ENCODE data around the gene BLVRB. TPM values are rescaled to one million over a fixed set of nuclear protein-coding genes. Genes with fewer than 3 reads are reported as not detected.

Gene BLVRB
- total RNA-seq: 10 to 100 TPM; 14.6 to 17.7 TPM

DNA sequence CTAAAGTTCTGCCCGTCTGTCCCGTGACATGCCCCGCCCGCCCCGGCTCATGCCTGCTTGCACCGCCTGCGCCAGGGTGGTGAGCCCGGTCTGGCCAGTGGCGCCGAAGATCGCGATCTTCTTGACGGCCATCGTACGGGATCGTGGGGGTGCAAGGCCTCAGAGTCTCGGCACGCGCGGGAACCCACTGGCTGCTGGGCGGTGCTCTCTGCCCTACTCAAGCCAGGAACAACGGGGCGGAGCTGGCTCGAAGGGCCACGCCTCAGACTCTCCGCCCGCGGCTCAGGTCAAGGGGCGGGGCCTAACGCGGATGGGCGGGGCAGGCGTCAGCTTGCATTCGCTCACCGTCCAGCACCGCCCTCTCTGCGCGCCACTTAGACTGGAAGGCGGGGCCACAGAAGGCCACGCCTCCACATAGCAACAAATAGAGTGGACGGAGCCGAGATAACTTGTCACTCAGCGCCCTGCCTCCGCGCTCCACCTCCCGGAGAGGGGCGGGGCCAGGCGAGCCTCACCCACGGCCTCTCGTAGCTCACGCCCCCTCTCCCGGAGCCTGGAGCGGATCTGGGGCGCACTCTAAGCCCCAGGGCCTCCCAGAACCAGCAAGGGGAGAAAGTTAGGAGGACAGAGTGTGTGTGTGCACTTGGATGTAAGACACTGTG is at the start of gene BLVRB:
BLVRB (minus strand) TSS at position 189 of the 662 bp plus-strand sequence; CDS start at position 132, 57 bp downstream.

GRCh38 chr19:40466985-40467734 is 1.6 kb upstream of the BLVRB start, which contains the start of gene SPTBN4:
Gene SPTBN4, plus strand, starts transcription at chr19:40467001. Its CDS starts 5,621 bp downstream, at chr19:40472622.

DNA sequence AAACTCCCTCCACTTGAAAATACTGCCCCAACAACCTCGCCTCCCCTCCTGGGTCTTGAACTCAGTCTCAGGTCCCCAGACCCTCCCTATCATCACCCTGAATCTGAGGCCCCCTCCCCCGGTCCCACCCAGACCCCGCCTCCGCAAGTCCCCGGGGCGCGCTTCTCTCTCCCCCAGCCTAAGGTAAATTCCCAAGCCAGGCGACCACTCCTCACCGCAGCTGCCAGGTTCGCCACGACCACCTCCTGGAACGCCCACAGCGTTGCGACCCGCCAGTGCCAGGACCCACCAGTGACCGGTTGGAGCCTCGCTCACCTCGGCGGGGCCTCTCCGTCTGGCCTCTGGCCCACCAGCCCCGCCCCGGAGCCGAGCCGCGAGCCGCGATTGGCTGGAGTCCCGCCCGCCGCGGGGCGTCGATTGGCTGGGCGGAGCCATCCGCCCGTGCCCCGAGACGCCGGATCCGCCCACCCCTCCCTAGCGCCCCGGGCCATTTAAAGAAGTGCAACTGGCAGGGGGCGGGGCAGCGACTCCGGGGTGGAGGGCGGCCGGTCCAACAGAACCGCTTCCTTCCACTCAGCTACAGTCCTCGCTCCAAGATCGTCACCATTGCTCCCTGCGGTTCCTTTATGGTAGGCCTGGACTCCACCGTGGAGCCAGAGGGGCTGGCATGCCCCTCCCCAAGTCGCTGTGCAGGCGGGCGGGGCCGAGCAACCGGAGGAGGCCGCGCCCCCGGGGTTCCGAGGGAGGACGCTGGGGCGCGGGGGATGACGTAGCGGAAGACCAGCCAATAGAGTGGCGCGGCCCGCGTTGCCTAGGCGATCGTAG is 21.3 kb downstream of the BLVRB start, which contains the start of gene SERTAD3:
SERTAD3 (minus strand) TSS at position 336 of the 825 bp plus-strand sequence. CDS start 2,255 bp downstream, outside the sequence.

DNA sequence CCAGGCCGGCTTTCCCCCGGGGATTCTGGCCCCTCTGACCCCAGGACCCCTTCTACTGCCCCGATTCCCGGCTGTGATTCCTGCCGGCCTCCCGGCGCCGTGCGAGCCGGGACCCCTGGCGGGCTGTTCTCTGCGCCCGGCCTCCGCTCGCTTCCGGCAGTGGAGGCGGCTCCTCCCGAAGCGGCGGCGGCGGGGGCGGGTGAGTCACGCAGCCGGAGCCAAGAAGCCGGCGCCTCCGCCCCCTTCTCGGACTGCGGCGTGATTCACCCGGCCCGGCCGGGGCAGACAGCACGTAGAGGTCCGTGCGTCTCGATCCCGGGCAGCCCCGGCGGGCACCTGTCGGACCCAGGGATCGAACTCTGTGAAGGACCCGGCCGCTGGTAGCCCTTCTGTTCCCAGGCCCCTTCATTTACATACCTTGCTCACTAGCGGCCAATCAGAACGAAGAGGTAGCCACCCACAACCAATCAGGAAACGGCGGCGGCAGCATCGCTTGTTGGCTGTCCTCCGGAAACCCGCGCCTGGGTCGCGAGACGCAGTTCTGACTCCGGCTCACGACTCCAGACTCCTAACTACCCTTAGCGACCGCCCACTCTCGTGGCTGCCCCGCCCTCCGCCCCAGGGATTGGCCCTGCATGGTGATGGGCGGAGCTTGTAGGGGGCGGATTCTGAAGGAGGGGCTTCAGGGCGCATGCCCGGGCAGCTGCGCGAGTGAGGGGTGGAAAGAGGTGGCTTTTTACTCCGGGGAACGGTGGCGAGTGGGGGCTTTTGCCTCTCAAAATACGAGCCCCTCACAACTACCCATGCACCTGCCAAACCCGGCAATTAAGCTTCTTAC is 39.9 kb downstream of the BLVRB start, which contains the start of gene SERTAD1:
SERTAD1 (minus strand) TSS at position 543 of the 838 bp plus-strand sequence. CDS start 2,446 bp downstream, outside the sequence.

DNA sequence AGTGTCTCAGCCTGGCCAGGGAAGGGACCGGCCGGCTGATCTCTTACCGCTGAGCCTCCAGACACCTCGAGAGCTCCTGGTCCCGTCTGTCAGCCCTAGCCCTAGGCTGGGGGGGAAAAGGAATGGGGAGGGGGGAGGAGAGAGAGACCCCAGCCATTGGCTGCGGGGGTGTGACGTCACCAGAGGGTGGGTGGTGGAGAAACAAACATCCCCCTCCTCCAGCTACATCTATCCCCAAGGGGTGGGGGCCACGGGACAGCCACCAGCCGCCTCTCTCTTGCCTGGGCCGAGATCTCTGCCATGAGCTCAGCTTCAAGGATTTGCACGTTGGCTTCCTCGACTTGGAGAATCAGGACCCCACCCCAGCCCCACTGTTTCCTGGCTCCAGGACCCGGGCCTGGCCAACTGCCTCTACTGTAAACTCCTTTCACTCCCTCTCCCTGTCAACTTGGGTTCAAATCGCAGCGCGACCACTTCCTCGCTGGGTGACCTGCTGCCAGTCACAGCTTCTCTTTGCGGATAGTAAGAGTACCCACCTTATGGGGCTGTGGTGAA is 52.2 kb downstream of the BLVRB start, which contains the start of gene PRX:
PRX (minus strand) TSS at position 88 of the 555 bp plus-strand sequence. CDS start 5,446 bp downstream, outside the sequence.

Other genes with a start within 250 kb of the BLVRB start
- not detected for gene TTC9B, start 247.4 kb downstream of the BLVRB start, total RNA-seq
- under 1 TPM in 1 of 2 experiments, not detected in 1; 0.19 TPM for gene CCNP, start 239.1 kb downstream of the BLVRB start, total RNA-seq
- 100 to 1,000 TPM; 139 to 151 TPM for gene AKT2, start 180.4 kb downstream of the BLVRB start, total RNA-seq
- 10 to 100 TPM; 17.9 to 18.0 TPM for gene C19orf47, start 117.3 kb downstream of the BLVRB start, total RNA-seq
- gene PLD3, start 117.0 kb downstream of the BLVRB start, total RNA-seq: 10 to 100 TPM; 79.6 to 85.5 TPM
- not detected for gene HIPK4, start 75.6 kb downstream of the BLVRB start, total RNA-seq
- 1 to 10 TPM; 1.3 to 1.4 TPM for gene PRX, start 52.4 kb downstream of the BLVRB start, total RNA-seq
- gene SERTAD1, start 39.8 kb downstream of the BLVRB start, total RNA-seq: 1 to 10 TPM; 8.7 to 9.0 TPM
- gene SERTAD3, start 21.4 kb downstream of the BLVRB start, total RNA-seq: 10 to 100 TPM; 12.0 to 13.9 TPM
- gene SPTBN4, start 1.3 kb upstream of the BLVRB start, total RNA-seq: under 1 TPM; 0.10 to 0.40 TPM
- gene SHKBP1, start 111.1 kb upstream of the BLVRB start, total RNA-seq: 100 to 1,000 TPM; 110 to 119 TPM
- 10 to 100 TPM; 81.3 to 92.4 TPM for gene LTBP4, start 135.6 kb upstream of the BLVRB start, total RNA-seq
- 1 to 10 TPM; 5.3 to 6.7 TPM for gene NUMBL, start 224.9 kb upstream of the BLVRB start, total RNA-seq

Data from activated naive CD4-positive, alpha-beta T cell treated with anti-CD3 and anti-CD28 coated beads, Interleukin-2, amount 10 ng/mL, durations not matched to agents 5 hours and 36 hours (primary cell).